Measurements from ENCODE around the gene PIAS4. TPM values are rescaled to one million over a fixed set of nuclear protein-coding genes. Genes with fewer than 3 reads are reported as not detected.

PIAS4 gene
- total and polyA plus RNA-seq, 9 of the 15 experiments (the other 6 are each of a cell fraction or from before 2014, with no cell fraction given): 0.27 to 34.9 (median 14.4) TPM

DNA sequence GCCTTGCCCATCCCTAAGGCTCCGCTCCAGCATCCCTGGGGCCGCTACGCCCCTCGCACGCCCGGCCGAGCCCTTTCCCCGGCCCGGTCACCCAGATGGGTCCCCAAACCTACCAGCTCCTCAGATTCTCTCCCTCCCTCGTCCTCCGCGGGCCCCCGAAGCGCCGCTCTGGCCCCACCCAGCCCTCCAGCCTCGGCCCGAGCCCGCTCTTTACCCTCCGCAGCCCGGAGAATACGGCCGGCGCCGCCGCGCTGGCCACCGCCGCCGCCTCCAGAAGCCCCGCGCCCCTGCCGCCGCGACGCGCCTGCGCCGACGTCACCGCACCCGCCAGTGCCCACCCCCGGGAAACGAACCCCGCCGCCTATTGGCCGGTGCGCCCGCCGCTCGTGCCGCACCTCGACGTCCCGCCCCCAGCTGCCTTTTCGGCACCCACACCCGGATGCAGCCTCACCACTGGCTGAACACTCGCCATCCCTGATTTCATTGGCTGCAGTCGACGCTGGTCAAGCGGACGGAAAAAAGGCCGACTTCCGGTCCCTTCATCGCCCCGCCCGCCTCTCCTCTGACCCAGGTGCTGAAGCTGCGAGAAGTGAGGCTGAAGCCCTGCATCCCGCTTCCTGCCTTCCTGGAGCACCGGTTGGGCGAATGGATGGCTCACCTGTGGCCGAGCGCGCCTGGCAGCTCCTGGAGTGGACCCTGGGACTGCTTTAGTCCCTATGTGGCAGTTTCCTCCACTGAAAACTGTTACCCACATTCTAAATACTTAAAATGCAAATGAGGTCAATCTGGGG is 36.5 kb upstream of the PIAS4 start, which contains the start of gene DAPK3 (continued):
- TF ChIP-seq, protein P1, sequence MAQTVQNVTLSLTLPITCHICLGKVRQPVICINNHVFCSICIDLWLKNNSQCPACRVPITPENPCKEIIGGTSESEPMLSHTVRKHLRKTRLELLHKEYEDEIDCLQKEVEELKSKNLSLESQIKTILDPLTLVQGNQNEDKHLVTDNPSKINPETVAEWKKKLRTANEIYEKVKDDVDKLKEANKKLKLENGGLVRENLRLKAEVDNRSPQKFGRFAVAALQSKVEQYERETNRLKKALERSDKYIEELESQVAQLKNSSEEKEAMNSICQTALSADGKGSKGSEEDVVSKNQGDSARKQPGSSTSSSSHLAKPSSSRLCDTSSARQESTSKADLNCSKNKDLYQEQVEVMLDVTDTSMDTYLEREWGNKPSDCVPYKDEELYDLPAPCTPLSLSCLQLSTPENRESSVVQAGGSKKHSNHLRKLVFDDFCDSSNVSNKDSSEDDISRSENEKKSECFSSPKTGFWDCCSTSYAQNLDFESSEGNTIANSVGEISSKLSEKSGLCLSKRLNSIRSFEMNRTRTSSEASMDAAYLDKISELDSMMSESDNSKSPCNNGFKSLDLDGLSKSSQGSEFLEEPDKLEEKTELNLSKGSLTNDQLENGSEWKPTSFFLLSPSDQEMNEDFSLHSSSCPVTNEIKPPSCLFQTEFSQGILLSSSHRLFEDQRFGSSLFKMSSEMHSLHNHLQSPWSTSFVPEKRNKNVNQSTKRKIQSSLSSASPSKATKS (CRISPR knock-in tag; IDR thresholded peaks at IDR 0.05): no peak
- TF ChIP-seq KDM2B (CRISPR knock-in tag; IDR thresholded peaks at IDR 0.05) (0 out of 2 replicates have a peak, but pooled peaks have one; percentile 56), TEAD1 (CRISPR knock-in tag; IDR thresholded peaks at IDR 0.05) (0 out of 4 replicates have a peak, but pooled peaks of 1 of the 2 experiments have one; percentile 26), ZNF263 (CRISPR knock-in tag; IDR thresholded peaks at IDR 0.05; ENCODE audit: borderline replicate concordance) (peak; percentile 50; the same call in 1 of the 2 replicates), PHF8 (IDR thresholded peaks at IDR 0.05; ENCODE audit: borderline replicate concordance, low read length) (peak; percentile 84; the same call in 1 of the 2 replicates), PBX2 (CRISPR knock-in tag; IDR thresholded peaks at IDR 0.05; ENCODE audit: low read depth) (peak; percentile 90), PBX2 (tag; conservative IDR thresholded peaks at IDR 0.05; ENCODE audit: low read depth) (peak; percentile 97), ETV1 (tag; conservative IDR thresholded peaks at IDR 0.05; ENCODE audit: low read depth) (peak; percentile 58; the same call in 1 of the 2 replicates), SRF (CRISPR knock-in tag; IDR thresholded peaks at IDR 0.05) (0 out of 4 replicates have a peak, but pooled peaks of 1 of the 2 experiments have one; percentile 58), CHD2 (IDR thresholded peaks at IDR 0.05; ENCODE audit: low read depth, low read length) (peak; percentile 87), ETV6 (IDR thresholded peaks at IDR 0.05; ENCODE audit: borderline replicate concordance in 1 of 2, low read depth in 2 of 2, low read length in 1 of 2) (no peak), ETV6 (CRISPR knock-in tag; IDR thresholded peaks at IDR 0.05; ENCODE audit: borderline replicate concordance) (0 out of 2 replicates have a peak, but pooled peaks have one; percentile 30), ZNF165 (CRISPR knock-in tag; IDR thresholded peaks at IDR 0.05; ENCODE audit: borderline replicate concordance) (no peak), CREM (IDR thresholded peaks at IDR 0.05; ENCODE audit: low read depth) (peak; percentile 95), STAT5A (IDR thresholded peaks at IDR 0.05; ENCODE audit: borderline replicate concordance, low read length) (no peak), ZSCAN32 (CRISPR knock-in tag; IDR thresholded peaks at IDR 0.05) (no peak), CXXC5 (CRISPR knock-in tag; IDR thresholded peaks at IDR 0.05) (peak; percentile 98), RB1 (IDR thresholded peaks at IDR 0.05; ENCODE audit: low read depth) (0 out of 2 replicates have a peak, but pooled peaks have one; percentile 26), MYC (IDR thresholded peaks at IDR 0.05; ENCODE audit: low read depth, low read length) (peak; percentile 21; the same call in 1 of the 2 replicates), MYC (CRISPR knock-in tag; IDR thresholded peaks at IDR 0.05; ENCODE audit: borderline replicate concordance, low read depth) (no peak), CBX8 (IDR thresholded peaks at IDR 0.05; ENCODE audit: borderline replicate concordance, extremely low read depth, low read depth, low read length, poor library complexity, severe bottlenecking) (no peak), E2F3 (CRISPR knock-in tag; IDR thresholded peaks at IDR 0.05) (no peak)
